ENCODE measurements around the gene AMOTL1. TPM values are rescaled to one million over a fixed set of nuclear protein-coding genes. Genes with fewer than 3 reads are reported as not detected.

Gene AMOTL1
- total RNA-seq, 2 experiments from 2014 or later, result 0.08 TPM; not detected in 1

DNA sequence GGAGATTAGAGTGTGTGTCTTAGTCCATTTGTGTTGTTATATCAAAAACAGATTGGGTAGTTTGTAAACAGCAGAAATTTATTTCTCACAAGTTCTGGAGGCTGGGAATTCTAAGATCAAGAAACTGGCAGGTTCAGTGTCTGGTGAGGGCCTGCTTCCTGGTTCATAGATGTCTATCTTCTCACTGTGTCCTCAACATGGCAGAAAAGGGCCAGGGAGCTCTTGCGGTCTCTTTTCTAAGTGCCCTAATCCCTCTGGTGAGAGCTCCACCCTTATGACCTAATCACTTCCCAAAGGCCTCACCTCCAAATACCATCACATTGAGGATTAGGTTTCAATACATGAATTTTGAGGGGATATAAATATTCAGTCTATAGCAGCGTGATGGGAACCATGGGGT, 25.5 kb upstream of the AMOTL1 start:
- H3K27me3 Mint-ChIP-seq, result peaks cover 68% of the 10 kb centered on the region

DNA sequence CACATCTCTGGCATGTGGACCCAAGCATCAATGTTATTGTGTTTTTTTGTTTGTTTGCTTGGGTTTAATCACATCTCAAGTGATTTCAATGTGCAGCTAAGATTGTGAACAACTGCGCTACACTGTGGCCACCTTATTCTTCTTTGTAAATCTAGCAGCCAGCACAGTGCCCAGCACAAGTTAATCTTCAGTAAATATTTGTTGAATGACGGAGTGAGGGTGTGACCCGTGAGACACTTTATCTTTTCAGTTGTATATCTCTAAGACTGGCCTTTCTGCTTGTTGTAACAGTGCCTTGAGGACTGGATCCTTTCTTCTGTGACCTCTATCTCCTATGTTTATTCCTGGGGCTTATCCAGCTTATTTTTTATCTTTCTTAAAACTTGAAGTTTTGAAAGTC, 21.4 kb upstream of the AMOTL1 start:
- CTCF ChIA-PET, result interaction anchor here (0.5 kb wide), 1 partner anchor 840 kb away, joined by 4 read pairs; no protein-coding TSS in a partner anchor
- DNase-seq (no peak), ATAC-seq (ENCODE audit: poor library complexity) (no peak)
- Mint-ChIP-seq H3K9me3 (no peaks in the 10 kb centered on the region), H3K27ac (no peak overlapping the region), H3K4me3 (no peak overlapping the region), H3K4me1 (ENCODE audit: low read depth) (peaks cover 4% of the 10 kb centered on the region), H3K36me3 (ENCODE audit: low read depth) (no peaks in the 10 kb centered on the region), H3K27me3 (peaks cover 87% of the 10 kb centered on the region)
- H3K27me3 ChIP-seq (ENCODE audit: control insufficient read depth in 1 of 2, insufficient read depth in 2 of 2, low read length in 2 of 2), result peaks cover 27 to 30% of the 10 kb centered on the region in 2 experiments
- H3K4me1 ChIP-seq (ENCODE audit: insufficient read depth, low read length), result no peaks in the 10 kb centered on the region
- no peak overlapping the region for H3K4me3 ChIP-seq (ENCODE audit: low read length)
- POLR2A ChIA-PET, result no interaction called here
- no peaks in the 10 kb centered on the region for H3K9me3 ChIP-seq (ENCODE audit: control insufficient read depth in 1 of 2, insufficient read depth in 1 of 2, low read length in 2 of 2)
- intact Hi-C loops (cut with DNase I, micrococcal nuclease), result no loop called here
- no peaks in the 10 kb centered on the region for H3K36me3 ChIP-seq (ENCODE audit: insufficient read depth, low read length)
- TF ChIP-seq, protein P1, sequence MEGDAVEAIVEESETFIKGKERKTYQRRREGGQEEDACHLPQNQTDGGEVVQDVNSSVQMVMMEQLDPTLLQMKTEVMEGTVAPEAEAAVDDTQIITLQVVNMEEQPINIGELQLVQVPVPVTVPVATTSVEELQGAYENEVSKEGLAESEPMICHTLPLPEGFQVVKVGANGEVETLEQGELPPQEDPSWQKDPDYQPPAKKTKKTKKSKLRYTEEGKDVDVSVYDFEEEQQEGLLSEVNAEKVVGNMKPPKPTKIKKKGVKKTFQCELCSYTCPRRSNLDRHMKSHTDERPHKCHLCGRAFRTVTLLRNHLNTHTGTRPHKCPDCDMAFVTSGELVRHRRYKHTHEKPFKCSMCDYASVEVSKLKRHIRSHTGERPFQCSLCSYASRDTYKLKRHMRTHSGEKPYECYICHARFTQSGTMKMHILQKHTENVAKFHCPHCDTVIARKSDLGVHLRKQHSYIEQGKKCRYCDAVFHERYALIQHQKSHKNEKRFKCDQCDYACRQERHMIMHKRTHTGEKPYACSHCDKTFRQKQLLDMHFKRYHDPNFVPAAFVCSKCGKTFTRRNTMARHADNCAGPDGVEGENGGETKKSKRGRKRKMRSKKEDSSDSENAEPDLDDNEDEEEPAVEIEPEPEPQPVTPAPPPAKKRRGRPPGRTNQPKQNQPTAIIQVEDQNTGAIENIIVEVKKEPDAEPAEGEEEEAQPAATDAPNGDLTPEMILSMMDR (IDR thresholded peaks at IDR 0.05), result no peak
- no peak overlapping the region for H3K27ac ChIP-seq (ENCODE audit: low read depth in 1 of 2, low read length in 2 of 2)

More for the DNA sequence above, 25.5 kb upstream of the AMOTL1 start:
- Histone ChIP-seq H3K4me1 (ENCODE audit: insufficient read depth, low read length) (peaks cover 8% of the 10 kb centered on the region), H3K27me3 (ENCODE audit: control insufficient read depth in 1 of 2, insufficient read depth in 2 of 2, low read length in 2 of 2) (peaks cover 42 to 60% of the 10 kb centered on the region in 2 experiments), H3K36me3 (ENCODE audit: insufficient read depth, low read length) (no peaks in the 10 kb centered on the region), H3K9me3 (ENCODE audit: control insufficient read depth in 1 of 2, insufficient read depth in 1 of 2, low read length in 2 of 2) (peaks cover 0 to 4% of the 10 kb centered on the region in 2 experiments), H3K27ac (ENCODE audit: low read depth in 1 of 2, low read length in 2 of 2) (no peak overlapping the region), H3K4me3 (ENCODE audit: low read length) (no peak overlapping the region)
- ATAC-seq (ENCODE audit: poor library complexity) (no peak), DNase-seq (no peak)
- Mint-ChIP-seq H3K4me1 (ENCODE audit: low read depth) (peaks cover 11% of the 10 kb centered on the region), H3K9me3 (no peaks in the 10 kb centered on the region), H3K4me3 (no peak overlapping the region), H3K27ac (no peak overlapping the region), H3K36me3 (ENCODE audit: low read depth) (no peaks in the 10 kb centered on the region)
- intact Hi-C loops (cut with DNase I, micrococcal nuclease), result no loop called here
- ChIA-PET CTCF (interaction anchor here (0.7 kb wide), 1 partner anchor 14 kb away, joined by 3 read pairs; no protein-coding TSS in a partner anchor), POLR2A (no interaction called here)
- TF ChIP-seq, protein P1 (IDR thresholded peaks at IDR 0.05), result no peak

DNA sequence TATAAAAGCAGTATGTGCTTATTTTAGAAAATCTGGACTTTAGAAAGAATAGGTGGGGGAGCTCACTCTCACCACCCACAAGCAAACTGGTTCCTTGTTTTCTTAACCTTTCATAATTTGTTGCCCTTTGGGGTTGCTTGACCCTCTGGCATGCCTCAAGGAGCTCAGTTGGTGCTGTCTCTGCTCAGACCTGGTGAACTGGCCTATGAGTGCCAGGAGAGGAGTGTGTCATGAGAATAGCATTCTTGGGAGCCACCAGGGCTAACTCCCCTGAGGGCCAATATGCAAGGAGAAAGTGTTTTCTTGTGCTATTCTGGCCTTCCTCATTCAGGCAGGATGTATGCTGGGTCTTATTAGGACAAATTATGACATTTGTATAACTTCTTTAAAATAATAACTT, 21.0 kb upstream of the AMOTL1 start:
- intact Hi-C loops (cut with DNase I, micrococcal nuclease), result no loop called here
- TF ChIP-seq, protein P1 (IDR thresholded peaks at IDR 0.05), result no peak
- CTCF ChIA-PET, result no interaction called here
- no peaks in the 10 kb centered on the region for H3K36me3 Mint-ChIP-seq (ENCODE audit: low read depth)
- ATAC-seq (ENCODE audit: poor library complexity) (no peak), DNase-seq (no peak)
- no peaks in the 10 kb centered on the region for H3K4me1 Mint-ChIP-seq (ENCODE audit: low read depth)
- Histone ChIP-seq H3K4me1 (ENCODE audit: insufficient read depth, low read length) (no peaks in the 10 kb centered on the region), H3K27me3 (ENCODE audit: control insufficient read depth in 1 of 2, insufficient read depth in 2 of 2, low read length in 2 of 2) (peaks cover 26 to 27% of the 10 kb centered on the region in 2 experiments), H3K27ac (ENCODE audit: low read depth in 1 of 2, low read length in 2 of 2) (no peak overlapping the region), H3K9me3 (ENCODE audit: control insufficient read depth in 1 of 2, insufficient read depth in 1 of 2, low read length in 2 of 2) (no peaks in the 10 kb centered on the region), H3K4me3 (ENCODE audit: low read length) (no peak overlapping the region), H3K36me3 (ENCODE audit: insufficient read depth, low read length) (no peaks in the 10 kb centered on the region)
- no peaks in the 10 kb centered on the region for H3K9me3 Mint-ChIP-seq
- peaks cover 87% of the 10 kb centered on the region for H3K27me3 Mint-ChIP-seq
- POLR2A ChIA-PET, result no interaction called here
- H3K27ac Mint-ChIP-seq, result no peak overlapping the region
- no peak overlapping the region for H3K4me3 Mint-ChIP-seq

Data from CD4-positive, alpha-beta T cell (primary cell).